Type B pancreatic cell (in vitro differentiated cells): ENCODE measurements around the gene ELL. TPM values are rescaled to one million over a fixed set of nuclear protein-coding genes. Genes with fewer than 3 reads are reported as not detected.

Source experiments
- DNase-seq: peaks from one replicate; pipeline ENCODE4 v3.0.0; 2021; ENCODE audit warnings: mixed read lengths; ENCODE audit not compliant: unreplicated experiment; ENCODE audit errors: extremely low spot score
- H3K27ac Mint-ChIP-seq: 2 replicates; pipeline ENCODE4 v1.8.0; 2021; ENCODE audit warnings: mild to moderate bottlenecking, mixed read lengths
- H3K27me3 Mint-ChIP-seq: 2 replicates; pipeline ENCODE4 v1.8.0; 2021; ENCODE audit warnings: mixed read lengths
- H3K36me3 Mint-ChIP-seq: 2 replicates; pipeline ENCODE4 v1.8.0; 2021; ENCODE audit warnings: mixed read lengths
- H3K4me1 Mint-ChIP-seq: one replicate; pipeline ENCODE4 v1.8.0; 2021; ENCODE audit warnings: mixed read lengths; ENCODE audit not compliant: unreplicated experiment
- H3K4me3 Mint-ChIP-seq: 2 replicates; pipeline ENCODE4 v1.8.0; 2021; ENCODE audit warnings: mild to moderate bottlenecking, mixed read lengths
- H3K9me3 Mint-ChIP-seq: 2 replicates; pipeline ENCODE4 v1.8.0; 2021; ENCODE audit warnings: mixed read lengths
- CTCF ChIP-seq: fragments of 200-600 bp; sonication (generic); conservative IDR thresholded peaks from 2 replicates; pipeline ENCODE4 v1.5.0; 2021; ENCODE audit warnings: antibody characterized with exemption, mild to moderate bottlenecking
- total RNA-seq: library from RNA; stranded (reverse); gene quantifications from 2 replicates; pipeline ENCODE4 v1.2.1, GENCODE V29; 2021; ENCODE audit warnings: low replicate concordance

The ELL gene
- total RNA-seq, 1 donor from 2014 or later, result 13.6 TPM

GRCh38 chr19:18558202-18558555, 36.3 kb upstream of the ELL start:
- peak overlapping the region; percentile 95 for H3K27ac Mint-ChIP-seq

GRCh38 chr19:18557411-18558201, 35.7 kb upstream of the ELL start, which contains the start of gene KXD1:
Gene KXD1, plus strand, starts transcription at chr19:18557870. Its CDS starts 4,187 bp downstream, at chr19:18562057.
- Mint-ChIP-seq H3K4me1 (peaks cover 9% of the 10 kb centered on the region), H3K9me3 (no peaks in the 10 kb centered on the region)

More at GRCh38 chr19:18558202-18558555, 36.3 kb upstream of the ELL start:
- Mint-ChIP-seq H3K9me3 (no peaks in the 10 kb centered on the region), H3K27me3 (no peaks in the 10 kb centered on the region), H3K4me1 (peaks cover 9% of the 10 kb centered on the region), H3K4me3 (peak overlapping the region; percentile 94), H3K36me3 (peaks cover 3% of the 10 kb centered on the region)
- DNase-seq, result no peak
- no peak for TF ChIP-seq CTCF

GRCh38 chr19:18551631-18552030, 29.8 kb upstream of the ELL start:
- H3K27me3 Mint-ChIP-seq, result no peaks in the 10 kb centered on the region
- no peak for DNase-seq
- no peak for TF ChIP-seq CTCF

More at GRCh38 chr19:18557411-18558201, 35.7 kb upstream of the ELL start, which contains the start of gene KXD1:
- Mint-ChIP-seq H3K36me3 (peaks cover 3% of the 10 kb centered on the region), H3K27ac (peak within 1 kb of the TSS; percentile 95), H3K27me3 (no peaks in the 10 kb centered on the region), H3K4me3 (peak within 1 kb of the TSS; percentile 94)
- TF ChIP-seq CTCF, result no peak
- peak; percentile 92 for DNase-seq

GRCh38 chr19:18543814-18544475, 22.1 kb upstream of the ELL start:
- H3K4me1 Mint-ChIP-seq, result no peaks in the 10 kb centered on the region
- peak overlapping the region; percentile 89 for H3K27ac Mint-ChIP-seq
- TF ChIP-seq CTCF, result no peak
- DNase-seq, result no peak
- H3K4me3 Mint-ChIP-seq, result peak overlapping the region; percentile 90
- H3K27me3 Mint-ChIP-seq, result no peaks in the 10 kb centered on the region
- no peaks in the 10 kb centered on the region for H3K9me3 Mint-ChIP-seq
- H3K36me3 Mint-ChIP-seq, result no peaks in the 10 kb centered on the region

More at GRCh38 chr19:18551631-18552030, 29.8 kb upstream of the ELL start:
- H3K4me3 Mint-ChIP-seq, result no peak overlapping the region
- H3K9me3 Mint-ChIP-seq, result no peaks in the 10 kb centered on the region
- no peak overlapping the region for H3K27ac Mint-ChIP-seq
- no peaks in the 10 kb centered on the region for H3K36me3 Mint-ChIP-seq
- no peaks in the 10 kb centered on the region for H3K4me1 Mint-ChIP-seq

GRCh38 chr19:18542941-18543813, 21.3 kb upstream of the ELL start, which contains the start of gene FKBP8:
Gene FKBP8, minus strand, starts transcription at chr19:18543573. Its CDS starts 1,603 bp downstream, at chr19:18541970.
- H3K9me3 Mint-ChIP-seq, result no peaks in the 10 kb centered on the region
- no peaks in the 10 kb centered on the region for H3K4me1 Mint-ChIP-seq
- peak within 1 kb of the TSS; percentile 89 for H3K27ac Mint-ChIP-seq

More at GRCh38 chr19:18542941-18543813, 21.3 kb upstream of the ELL start, which contains the start of gene FKBP8:
- Mint-ChIP-seq H3K27me3 (no peaks in the 10 kb centered on the region), H3K36me3 (no peaks in the 10 kb centered on the region), H3K4me3 (peak within 1 kb of the TSS; percentile 90)
- no peak for TF ChIP-seq CTCF
- DNase-seq, result peak; percentile 92
